ENCODE data around the gene GMFB. TPM values are rescaled to one million over a fixed set of nuclear protein-coding genes. Genes with fewer than 3 reads are reported as not detected.
A peak's percentile ranks its signal among the peaks of the same experiment; 100 is the strongest.

The GMFB gene
- total RNA-seq, 4 donors from 2014 or later: 44.0 to 92.7 (median 86.7) TPM

GRCh38 chr14:54453252-54453651 is 35.5 kb downstream of the GMFB start:
- no peak for TF ChIP-seq CTCF (IDR thresholded peaks at IDR 0.05)
- no peak for ATAC-seq (ENCODE audit: low FRiP score)
- no peak for DNase-seq (ENCODE audit: low spot score)

- no peak for TF ChIP-seq CTCF (IDR thresholded peaks at IDR 0.05)
- ATAC-seq (ENCODE audit: low FRiP score): no peak
- DNase-seq (ENCODE audit: low spot score): no peak
These were observed 36.8 kb downstream of the GMFB start for GRCh38 chr14:54451961-54452360.

GRCh38 chr14:54451121-54451601 is 37.6 kb downstream of the GMFB start:
- ATAC-seq (ENCODE audit: low FRiP score): no peak
- TF ChIP-seq CTCF (IDR thresholded peaks at IDR 0.05): no peak
- DNase-seq (ENCODE audit: low spot score): no peak

- TF ChIP-seq CTCF (IDR thresholded peaks at IDR 0.05): no peak
- ATAC-seq (ENCODE audit: low FRiP score): no peak
- DNase-seq (ENCODE audit: low spot score): no peak
These were observed 38.2 kb downstream of the GMFB start for GRCh38 chr14:54450535-54450934.

GRCh38 chr14:54447231-54447692 is 41.5 kb downstream of the GMFB start:
- no peak for DNase-seq (ENCODE audit: low spot score)
- ATAC-seq (ENCODE audit: low FRiP score): peak; percentile 39
- no peak for TF ChIP-seq CTCF (IDR thresholded peaks at IDR 0.05)

GRCh38 chr14:54446161-54446693 is 42.6 kb downstream of the GMFB start:
- ATAC-seq (ENCODE audit: low FRiP score): peak; percentile 74
- TF ChIP-seq CTCF (IDR thresholded peaks at IDR 0.05): no peak
- peak; percentile 53 for DNase-seq (ENCODE audit: low spot score)

GRCh38 chr14:54444681-54445080 is 44.1 kb downstream of the GMFB start:
- no peak for TF ChIP-seq CTCF (IDR thresholded peaks at IDR 0.05)
- ATAC-seq (ENCODE audit: low FRiP score) (no peak), DNase-seq (ENCODE audit: low spot score) (no peak)
